ENCODE data around the gene PCSK6.
"Not testable (repeated sequence)": the region's sequence is repeated elsewhere in the genome, so short reads cannot be mapped to it uniquely, and the experiment has no call there.

PCSK6 gene

DNA sequence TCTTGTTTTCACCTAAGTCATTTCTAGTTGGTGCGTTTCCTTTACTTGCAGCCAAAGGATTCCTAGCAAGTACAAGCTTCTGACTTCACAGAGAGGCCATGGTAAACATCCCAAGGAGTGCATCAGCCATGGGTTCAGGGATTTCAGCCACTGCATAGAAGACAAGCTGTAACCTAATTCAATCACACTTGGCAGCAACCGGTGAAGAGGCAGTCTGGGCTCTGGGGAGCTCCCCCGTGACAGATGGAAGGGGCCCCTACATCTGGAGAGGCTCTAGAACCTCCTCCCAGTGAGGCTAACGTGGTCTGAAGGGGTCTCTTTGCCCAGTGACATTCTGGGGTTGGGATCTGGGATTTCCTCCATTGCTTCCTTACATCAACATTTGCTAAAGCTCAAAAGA is 186.1 kb downstream of the PCSK6 start:
- no peak for DNase-seq

DNA sequence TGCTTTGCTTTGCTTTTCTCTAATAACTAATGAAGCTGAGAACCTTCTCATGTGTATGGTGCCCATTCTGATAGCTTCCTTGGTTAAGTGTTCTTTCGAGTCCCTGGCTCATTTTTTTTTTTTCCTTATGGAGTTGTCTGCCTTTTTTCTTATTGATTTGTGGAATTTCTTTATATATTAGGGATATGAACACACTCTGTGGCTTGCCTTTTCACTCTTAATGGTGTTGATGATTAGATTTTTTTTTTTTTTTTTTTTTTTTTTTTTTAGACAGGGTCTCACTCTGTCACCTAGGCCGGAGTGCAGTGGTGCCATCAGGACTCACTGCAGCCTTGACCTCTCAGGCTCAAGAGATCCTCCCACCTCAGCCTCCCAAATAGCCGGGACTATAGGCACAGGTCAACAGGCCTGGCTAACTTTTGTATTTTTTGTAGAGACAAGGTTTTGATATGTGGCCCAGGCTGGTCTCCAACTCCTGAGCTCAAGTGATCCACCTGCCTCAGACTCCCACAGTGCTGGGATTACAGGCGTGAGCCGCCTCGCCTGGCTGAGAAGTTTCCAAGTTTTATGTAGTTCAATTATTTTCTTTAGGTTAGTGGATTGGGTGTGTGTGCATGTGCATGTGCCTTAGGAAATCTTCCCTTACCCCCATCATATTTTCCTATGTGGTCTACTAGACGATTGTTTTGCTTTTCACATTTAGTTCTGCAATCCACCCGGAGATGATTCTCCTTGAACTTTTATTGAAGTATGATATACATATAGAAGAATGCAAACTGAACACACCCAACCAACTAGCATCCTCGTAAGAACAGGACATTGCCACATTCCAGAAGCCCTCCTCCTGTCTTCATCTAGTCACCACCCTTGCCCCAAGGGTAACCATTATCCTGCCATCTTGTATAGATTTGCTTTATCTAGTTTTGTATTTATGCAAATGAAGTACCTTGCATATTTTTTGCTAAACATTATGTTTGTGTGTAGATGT is 192.8 kb downstream of the PCSK6 start:
- no peak for DNase-seq

DNA sequence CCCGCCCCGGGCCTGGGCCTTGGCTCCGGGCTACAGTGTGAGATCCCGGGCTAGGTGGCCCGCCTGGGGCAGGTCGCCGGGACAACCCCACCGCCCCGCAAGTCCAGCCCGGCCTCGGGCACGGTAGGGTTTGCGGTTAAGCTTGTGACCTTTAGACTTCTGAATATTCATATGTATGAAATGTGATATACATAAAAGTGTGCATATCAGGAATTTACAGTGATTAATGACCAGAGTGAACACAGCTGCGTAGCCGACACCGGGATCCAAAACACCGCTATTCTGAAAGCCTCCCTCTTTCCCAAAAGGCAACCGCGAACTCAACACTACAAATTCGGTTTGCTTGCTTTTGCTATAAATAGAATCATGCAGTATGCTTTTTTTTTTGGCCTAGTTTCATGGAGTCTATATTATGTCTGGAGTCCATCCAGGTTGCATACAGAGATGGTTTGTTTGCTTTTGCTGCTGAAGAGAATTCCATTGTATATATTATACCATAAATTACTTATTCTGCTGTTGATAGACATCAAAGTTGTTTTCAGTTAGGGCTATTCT is 193.8 kb downstream of the PCSK6 start:
- no peak for DNase-seq

DNA sequence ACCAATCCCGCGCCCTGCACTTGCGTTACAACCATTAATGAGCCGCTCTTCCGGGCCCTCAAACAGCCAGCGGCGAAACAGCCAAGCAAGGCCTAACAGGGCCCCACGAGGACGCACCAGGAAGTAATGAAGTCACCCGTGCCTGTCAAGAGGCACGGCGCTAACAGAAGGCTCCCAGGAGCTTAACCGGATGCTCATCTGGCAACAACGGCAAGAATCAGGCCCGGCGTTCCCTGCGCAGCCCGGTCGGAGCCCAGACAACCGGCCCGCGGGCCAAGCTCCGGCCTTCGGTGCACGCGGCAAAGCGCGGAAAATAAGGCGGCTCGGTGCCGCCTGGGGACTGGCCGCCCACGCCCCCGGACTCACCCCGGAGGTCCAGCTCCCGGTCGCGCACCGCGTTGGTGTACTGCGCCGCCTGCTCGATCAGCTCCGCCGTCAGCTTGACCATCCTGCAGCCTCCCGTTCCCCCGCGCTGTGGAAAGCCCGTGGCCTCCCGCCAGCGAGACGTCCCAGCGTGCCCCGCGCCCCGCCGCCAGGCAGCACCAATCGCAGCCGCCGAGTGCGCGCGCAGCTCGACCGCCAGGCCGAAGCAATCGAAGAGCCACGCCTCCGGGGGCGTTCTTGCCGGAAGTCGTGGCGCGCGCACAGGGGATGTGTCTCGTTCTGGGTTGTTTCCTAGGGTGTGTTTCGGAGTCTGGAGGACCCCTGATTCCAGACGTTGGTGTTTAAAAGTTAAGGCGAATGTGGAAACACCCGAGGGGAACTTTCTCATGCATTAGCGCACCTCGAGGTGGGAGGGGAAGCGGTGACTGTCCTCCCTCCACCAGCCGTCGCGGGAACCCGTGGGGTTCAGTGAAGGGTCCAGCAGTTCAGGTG is 194.5 kb downstream of the PCSK6 start, which contains the start of gene SNRPA1:
Gene SNRPA1 (minus strand): TSS at position 518 of the 876 bp plus-strand sequence. CDS start 70 bp downstream, at position 448.
- peak; percentile 96 for DNase-seq

DNA sequence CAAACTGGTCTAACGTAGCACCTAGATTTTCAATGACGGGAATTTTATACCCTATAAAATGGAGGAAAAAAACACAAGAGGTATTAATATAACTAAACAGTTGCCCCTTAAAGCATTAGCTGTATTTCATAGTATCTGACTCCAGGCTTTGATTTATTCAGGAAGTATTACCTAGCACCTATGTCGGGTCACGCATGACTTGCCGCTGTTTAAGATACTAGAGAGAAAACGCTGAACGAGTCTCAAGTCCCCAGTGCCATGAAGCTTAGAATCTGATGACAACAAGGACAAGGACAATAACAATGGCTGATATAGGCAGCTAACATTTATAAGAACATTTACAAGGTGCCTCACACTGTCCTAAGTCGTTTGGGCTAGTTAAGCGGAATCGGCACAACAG is 196.4 kb downstream of the PCSK6 start:
- DNase-seq = no peak

DNA sequence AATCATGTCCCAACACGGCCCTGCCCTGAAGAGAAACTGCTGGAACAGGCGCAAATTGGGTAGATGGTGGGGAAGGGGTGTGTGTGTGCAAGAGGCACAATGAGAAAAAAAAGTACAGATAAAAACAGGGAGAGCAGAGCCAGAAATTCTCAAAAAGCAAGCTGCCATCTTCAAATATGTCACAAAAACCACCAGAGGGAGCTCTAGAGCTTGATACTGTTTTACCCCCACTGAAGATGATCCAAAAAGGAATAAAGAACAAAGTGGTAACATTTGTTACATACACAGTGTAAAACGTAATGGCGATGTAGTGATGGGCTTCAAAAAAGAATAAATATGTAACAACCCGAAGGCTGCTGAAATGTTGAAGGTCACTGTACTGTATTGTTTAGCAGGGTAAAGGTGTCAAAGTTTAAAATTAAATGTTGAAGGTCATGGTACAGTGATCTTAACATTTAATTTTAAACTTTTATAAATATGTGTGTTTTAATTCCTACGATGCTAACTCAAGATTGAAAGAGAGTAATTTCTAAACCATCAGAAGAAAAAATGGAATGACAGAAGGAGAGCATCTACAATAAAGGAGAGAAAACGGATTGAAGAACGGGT is 200.5 kb downstream of the PCSK6 start:
- DNase-seq = no peak

DNA sequence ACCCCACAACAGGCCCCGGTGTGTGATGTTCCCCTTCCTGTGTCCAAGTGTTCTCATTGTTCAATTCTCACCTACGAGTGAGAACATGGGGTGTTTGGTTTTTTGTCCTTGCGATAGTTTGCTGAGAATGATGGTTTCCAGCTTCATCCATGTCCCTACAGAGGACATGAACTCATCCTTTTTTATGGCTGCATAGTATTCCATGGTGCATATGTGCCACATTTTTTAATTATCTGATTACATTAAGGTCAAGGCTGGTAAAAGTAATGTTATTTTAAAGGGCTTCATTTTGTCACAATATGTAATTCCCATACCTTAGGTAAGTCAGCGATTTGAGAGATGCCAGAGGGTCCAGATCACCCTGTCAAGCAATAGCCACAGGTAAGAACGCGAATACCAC is 202.2 kb downstream of the PCSK6 start:
- not testable (repeated sequence) for DNase-seq

DNA sequence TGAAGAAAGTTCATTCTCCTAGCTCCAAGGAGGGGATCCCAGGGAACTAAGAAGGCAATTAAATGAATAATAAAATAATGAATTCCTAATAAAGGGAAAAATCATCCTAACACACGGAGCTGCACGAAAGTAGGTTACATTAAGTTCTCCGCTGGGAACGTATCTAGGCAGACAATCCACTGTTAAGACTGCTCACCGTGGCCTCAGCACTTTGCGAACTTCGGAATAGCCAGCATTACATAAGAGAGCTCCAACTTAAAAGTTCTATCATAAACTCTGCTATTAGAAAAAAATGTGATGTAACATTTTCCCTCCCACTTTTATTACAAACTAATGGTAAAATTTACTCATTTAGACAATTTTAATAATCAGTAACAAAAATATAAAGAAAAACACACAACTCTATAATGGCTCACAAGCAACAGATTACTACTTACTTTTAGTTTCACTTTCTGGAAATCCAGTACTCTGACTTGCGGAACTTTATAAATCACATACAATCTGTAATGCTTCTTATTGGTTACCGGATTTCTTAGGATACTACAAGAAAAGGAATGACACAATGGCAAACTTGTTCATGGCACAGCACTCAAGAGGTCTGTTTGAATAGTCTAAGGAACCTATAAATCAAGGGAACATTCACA is 202.9 kb downstream of the PCSK6 start:
- DNase-seq = no peak

DNA sequence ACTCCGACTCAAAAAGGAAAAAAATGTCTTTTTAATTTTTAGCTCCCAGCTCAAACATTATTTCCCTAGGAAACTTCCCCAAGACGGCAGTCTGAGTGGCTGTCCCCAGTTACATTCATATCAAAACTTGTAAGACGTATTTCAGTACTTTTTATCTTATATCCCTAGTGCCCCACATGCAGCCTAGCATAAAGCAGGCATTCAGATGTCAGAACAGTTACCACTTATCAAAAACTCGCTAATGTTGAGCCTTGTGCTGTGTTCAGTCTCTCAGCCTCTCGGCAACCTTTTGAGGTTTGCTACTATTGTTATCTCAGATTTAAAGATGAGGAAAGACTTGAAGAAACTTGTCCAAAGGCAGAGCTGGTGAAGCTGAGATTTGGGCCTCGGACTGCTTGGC is 205.6 kb downstream of the PCSK6 start:
- DNase-seq = no peak

DNA sequence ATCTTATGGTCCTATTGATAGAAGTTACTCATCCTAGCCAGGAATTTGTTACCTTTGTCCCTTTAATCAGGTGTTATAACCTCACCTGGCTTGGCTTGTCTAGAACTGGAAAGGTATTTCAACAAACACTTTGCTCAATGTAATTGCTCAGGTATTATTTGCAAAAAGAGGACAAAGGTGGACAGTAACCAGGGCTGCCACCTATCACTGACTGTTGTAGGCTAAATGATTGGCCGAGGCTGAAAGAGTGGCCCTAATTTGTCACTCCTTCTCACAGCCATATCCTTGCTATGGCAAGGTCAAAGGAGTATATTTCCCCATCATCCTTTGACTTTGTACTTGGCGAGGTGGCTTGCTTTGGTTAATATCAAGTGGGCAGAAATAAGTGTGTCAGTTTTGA is 209.5 kb downstream of the PCSK6 start:
- DNase-seq = no peak

DNA sequence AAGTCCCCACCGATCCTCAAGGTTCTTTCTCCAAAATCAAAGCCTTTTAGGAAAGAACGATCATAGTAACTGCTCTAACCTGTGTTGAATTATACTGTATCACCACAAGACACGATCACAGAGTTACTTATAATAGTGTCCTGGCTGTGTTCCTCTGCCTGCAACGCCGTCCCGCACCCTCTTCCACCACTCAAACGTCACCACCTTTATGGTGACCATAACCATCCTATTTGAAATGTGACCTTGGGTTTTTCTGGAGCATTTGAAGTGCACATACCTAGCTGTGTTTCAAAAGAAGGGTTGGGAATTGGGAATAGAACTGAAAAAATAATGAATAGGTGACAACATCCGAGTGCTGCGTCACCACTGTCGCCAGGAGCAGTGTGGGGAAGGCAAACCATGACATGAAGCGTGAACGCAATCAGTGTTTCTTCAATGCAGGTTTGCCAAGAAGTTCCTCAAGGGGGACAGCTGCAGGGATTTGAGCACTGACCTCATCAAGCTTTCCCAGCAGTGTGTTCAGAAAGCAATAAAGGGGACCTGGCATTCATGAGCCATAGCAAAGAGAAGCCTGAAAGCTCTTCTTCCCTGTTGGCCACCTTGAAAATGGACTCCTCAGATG is 211.5 kb downstream of the PCSK6 start:
- no peak for DNase-seq

DNA sequence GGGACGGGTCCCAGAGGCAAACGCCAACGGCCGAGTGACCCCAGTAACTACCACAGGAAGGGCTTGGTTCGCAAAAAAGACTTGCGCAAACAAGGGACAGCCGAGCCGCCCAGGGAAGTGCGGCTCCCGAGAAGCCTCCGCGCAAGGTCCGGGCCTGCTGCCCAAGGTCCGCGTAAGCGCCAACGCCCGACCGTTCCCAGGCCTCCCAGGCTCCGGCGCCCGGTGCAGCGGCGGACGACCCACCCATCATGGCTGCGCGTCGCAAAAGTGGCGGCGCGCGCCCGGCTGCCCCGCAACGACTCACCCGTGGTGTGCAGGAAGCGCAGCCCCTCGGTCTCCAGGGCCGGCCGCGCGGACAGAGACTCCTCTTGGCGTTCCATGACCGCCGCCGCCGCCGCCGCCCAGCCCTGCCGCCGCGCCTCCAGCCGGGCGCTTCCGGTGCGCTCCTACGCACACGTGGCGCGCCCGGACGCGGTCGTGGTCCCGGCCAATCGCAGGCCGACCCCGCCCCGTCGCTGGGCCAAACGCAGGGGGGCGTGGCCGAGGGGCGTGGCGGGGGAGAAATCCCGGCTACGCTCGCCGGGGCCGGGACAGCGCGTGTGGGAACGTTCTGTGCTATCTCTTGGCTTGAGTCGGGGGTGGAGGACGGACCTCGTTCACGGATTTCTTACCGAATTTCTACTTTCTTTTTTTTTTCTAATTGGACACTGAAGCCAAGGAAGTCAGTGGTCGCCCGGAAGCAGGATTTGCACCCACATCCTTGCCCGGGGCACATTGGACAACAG is 212.3 kb downstream of the PCSK6 start, which contains the start of gene SELENOS:
Gene SELENOS (minus strand): TSS at position 448 of the 785 bp plus-strand sequence. CDS start 68 bp downstream, at position 380.
- peak; percentile 83 for DNase-seq

DNA sequence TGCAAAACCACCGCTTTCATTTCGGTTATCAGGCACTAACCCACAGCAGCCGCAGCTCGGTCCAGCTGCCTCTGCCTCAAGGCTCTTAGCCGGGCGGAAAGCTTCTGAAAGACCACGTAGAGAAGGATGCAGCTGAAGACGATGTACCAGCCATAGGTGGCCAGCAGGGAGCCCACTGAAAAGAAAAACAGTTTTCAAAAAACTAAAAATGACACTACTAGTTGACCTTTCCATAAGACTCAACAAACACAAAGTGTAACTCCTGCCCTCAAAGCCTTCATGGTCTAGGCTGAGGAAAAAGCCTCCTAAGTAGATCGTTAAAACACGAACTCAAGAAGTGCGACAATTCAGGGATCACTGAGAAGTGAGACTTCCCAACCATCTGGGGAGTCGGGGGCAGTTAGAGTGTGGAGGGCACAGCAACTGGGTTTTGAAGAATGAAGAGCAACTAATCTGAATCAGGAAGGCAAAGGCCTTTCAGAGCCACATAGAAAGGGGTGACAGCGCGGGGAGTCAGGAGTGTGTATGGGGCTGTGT is 212.9 kb downstream of the PCSK6 start:
- DNase-seq = no peak

DNA sequence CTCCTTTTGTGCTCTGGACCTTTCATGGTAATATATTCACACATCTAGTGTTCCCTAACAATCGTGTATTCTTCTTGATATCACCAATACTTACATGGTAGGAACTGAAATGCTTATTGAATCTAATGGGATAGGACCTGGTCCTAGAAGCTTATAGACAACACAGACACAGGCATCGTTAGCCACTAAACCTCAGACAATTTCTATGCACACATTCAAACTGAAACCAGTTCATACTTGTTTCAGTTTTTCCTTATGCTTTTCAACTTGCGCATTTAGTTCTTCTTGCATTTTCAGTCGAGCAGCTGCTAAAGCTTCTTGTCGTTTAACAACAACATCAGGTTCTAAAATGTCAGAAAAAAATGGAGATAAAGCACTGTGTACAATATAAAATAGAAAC is 214.5 kb downstream of the PCSK6 start:
- DNase-seq = no peak

DNA sequence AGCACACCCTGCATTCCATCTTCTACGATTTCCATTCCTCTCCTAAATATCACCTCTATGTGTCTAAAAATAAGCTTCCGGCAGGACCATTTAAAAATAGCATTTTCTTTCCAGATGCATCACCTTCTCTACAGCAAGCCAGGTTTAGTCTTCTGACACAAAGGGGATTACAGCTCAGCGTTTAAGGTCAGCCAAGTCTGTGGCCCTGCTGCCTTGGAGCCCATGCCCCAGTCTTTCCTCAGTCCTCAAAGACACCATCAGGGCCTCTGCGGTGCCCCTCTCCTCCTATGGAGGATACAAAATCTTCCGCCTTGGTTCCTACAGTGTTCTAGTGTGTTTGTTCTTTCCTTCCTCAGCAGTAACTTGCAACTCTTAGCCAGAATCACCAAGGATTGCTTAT is 216.0 kb downstream of the PCSK6 start:
- DNase-seq = no peak

DNA sequence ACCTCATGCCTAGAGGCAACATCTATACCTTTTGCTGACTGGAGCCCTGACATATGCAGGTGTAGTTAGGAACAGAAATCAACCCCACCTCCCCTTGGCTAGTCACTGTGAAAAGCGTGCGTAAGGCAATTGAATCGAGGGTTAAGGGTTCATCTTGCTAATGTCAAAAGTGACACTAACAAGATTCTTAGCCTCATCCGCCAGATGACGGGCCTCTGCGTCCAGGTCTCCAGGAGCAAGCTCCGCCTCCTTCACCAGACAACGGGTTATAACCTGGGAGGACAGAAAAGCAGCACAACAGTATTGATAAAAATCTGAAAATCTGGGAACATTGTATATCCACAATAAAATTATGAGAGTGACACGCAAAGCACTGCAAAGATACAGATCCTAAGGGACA is 216.9 kb downstream of the PCSK6 start:
- DNase-seq = no peak

DNA sequence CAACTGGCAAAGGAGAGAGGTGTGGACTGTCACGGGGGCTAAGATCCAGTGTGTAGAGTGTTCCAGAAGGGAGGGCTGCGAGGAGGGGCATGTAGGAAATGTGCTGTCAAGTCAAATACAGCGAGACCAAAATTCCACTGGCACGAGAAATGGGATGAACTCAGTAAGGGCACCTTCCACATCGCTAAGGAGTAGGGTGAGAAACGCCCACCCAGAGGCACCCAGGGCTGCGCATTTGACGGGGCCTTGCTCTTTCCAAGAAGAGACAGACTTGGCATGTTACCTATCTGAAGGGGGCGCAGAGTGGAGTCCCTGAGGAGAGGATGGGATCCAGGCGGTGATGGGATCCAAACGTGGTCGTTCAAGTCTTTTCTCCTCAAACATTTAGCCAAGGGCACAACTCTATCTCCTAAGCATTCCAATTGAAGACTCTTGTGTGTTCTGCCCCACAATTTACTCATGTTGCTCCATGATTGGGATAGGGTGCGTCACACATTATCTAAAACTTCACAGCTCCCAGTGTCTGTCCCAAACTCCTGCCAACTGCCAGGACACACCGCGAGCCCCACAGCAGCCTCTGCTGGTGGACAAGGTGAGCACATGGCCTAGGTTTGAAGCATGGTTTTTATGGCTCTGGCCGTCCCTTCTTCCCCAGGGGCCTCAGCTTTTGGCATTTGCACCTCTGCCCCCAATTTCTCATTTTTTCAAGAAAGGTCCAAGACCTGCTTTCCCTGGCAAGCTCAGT is 219.9 kb downstream of the PCSK6 start:
- no peak for DNase-seq

DNA sequence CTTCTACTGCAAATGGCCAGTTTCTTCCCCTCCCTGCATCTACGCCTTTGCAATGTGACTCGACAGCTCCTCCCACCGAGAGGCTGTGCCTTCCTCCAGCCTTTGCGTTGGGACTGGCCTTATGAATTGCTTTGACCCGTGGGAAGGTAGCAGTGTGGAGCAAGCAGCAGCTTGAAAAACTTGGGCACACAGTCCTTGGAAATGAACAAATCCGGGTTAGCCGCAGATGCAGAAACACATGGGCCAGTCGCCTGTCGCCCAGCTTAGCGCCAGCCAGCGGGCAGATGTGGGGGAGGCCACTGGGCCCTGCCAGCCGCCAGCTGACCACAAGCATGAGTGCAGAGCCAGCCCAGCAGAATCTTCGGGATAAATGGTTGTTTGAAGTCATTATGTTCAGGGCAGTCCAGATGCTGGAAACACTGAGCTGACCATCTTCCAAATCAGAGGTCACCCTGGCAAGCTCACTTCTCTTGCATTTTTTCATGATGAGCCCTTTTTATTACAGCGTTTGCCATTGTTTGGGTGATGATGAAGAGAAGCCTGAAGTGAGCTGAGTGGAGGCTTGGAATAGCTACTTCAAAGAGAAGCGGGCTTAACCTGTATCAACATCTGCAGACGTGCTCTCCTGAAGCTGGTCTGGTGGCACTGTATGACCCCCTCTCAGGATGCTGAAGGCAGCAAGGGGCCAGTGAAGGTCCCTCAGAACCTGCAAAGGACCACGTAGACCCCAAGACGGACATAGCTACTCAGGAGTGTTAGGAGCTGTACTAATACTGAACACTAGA is 222.0 kb downstream of the PCSK6 start:
- no peak for DNase-seq

DNA sequence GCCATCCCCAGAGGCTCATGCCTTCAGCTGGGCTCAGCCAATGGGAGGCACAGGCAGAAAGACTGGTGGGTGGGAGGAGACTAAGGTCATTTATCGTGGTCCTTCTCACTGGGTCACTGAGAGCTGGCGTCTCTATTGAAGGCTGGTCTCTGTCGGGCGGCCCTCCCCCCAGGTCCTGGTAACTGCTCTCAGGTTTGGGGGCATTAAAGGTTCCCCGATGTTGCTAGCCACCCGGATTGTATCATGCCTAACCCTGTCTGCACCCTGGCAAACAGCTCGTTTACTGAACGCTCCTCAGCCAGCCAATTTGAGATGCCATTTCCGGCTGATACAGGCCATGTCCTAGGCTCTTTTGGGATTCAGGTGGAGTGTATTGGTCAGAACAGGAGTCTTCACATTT is 222.7 kb downstream of the PCSK6 start:
- no peak for DNase-seq

Data from effector CD8-positive, alpha-beta T cell (primary cell).